Nephron progenitor cell (in vitro differentiated cells): ENCODE data around the gene TCF7L1.

ENCODE experiments used
- DNase-seq: peaks from one replicate; pipeline ENCODE4 v3.0.0; 2021
- H3K27ac Mint-ChIP-seq: 2 replicates; pipeline ENCODE4 v1.8.0; 2021; ENCODE audit warnings: mild to moderate bottlenecking, moderate library complexity, mixed read lengths
- H3K27me3 Mint-ChIP-seq: 2 replicates; pipeline ENCODE4 v1.8.0; 2021; ENCODE audit warnings: mild to moderate bottlenecking, low read depth, mixed read lengths; ENCODE audit not compliant: poor library complexity
- H3K36me3 Mint-ChIP-seq: 2 replicates; pipeline ENCODE4 v1.8.0; 2021; ENCODE audit warnings: low read depth, mixed read lengths
- H3K4me1 Mint-ChIP-seq: 2 replicates; pipeline ENCODE4 v1.8.0; 2021; ENCODE audit warnings: mixed read lengths
- H3K4me3 Mint-ChIP-seq: 2 replicates; pipeline ENCODE4 v1.8.0; 2021; ENCODE audit warnings: mild to moderate bottlenecking, moderate library complexity, mixed read lengths
- H3K9me3 Mint-ChIP-seq: 2 replicates; pipeline ENCODE4 v1.8.0; 2021; ENCODE audit warnings: mild to moderate bottlenecking, moderate library complexity, mixed read lengths
- CTCF ChIP-seq: fragments of 200-600 bp; sonication (generic); IDR thresholded peaks from 2 replicates; pipeline ENCODE4 v1.5.0; 2021; ENCODE audit warnings: antibody characterized with exemption

Gene TCF7L1

GRCh38 chr2:85162746-85163301 lies 29.6 kb downstream of the TCF7L1 start:
- Mint-ChIP-seq H3K27ac (peak overlapping the region; percentile 96), H3K9me3 (no peaks in the 10 kb centered on the region), H3K36me3 (peaks cover 30% of the 10 kb centered on the region), H3K4me3 (peak overlapping the region; percentile 59), H3K27me3 (peaks cover 4% of the 10 kb centered on the region), H3K4me1 (peaks cover 92% of the 10 kb centered on the region)
- TF ChIP-seq CTCF, result no peak
- DNase-seq, result no peak

GRCh38 chr2:85163675-85164074 lies 30.5 kb downstream of the TCF7L1 start:
- H3K27me3 Mint-ChIP-seq, result peaks cover 4% of the 10 kb centered on the region
- H3K9me3 Mint-ChIP-seq, result no peaks in the 10 kb centered on the region
- H3K36me3 Mint-ChIP-seq, result peaks cover 31% of the 10 kb centered on the region
- no peak for DNase-seq
- TF ChIP-seq CTCF, result no peak
- H3K4me1 Mint-ChIP-seq, result peaks cover 91% of the 10 kb centered on the region
- peak overlapping the region; percentile 47 for H3K4me3 Mint-ChIP-seq
- H3K27ac Mint-ChIP-seq, result peak overlapping the region; percentile 96

DNA sequence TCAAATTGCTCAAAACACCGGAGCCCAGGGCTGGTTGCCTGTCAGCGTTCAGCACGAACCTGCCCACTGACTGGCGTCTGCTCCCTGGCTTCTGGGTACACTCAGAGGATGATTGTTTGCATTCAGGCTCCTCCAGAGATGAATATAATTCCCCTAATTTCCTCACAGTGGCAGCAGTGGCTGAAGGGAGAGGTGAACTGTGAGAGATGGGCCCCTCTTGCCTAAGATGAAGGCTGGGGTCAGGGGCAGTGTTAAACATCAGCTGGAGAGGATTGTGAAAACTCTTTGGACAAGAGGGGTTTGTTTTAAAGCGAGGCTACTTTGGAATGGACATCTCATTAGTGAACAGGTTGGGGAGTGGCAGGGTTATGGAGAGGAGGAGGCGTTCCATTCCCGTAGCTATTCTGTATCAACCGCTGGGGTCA lies 31.0 kb downstream of the TCF7L1 start:
- Mint-ChIP-seq H3K27ac (peak overlapping the region; percentile 96), H3K27me3 (peaks cover 4% of the 10 kb centered on the region), H3K4me3 (peak overlapping the region; percentile 47), H3K4me1 (peaks cover 91% of the 10 kb centered on the region), H3K9me3 (no peaks in the 10 kb centered on the region), H3K36me3 (peaks cover 34% of the 10 kb centered on the region)
- TF ChIP-seq CTCF, result no peak
- DNase-seq, result no peak

DNA sequence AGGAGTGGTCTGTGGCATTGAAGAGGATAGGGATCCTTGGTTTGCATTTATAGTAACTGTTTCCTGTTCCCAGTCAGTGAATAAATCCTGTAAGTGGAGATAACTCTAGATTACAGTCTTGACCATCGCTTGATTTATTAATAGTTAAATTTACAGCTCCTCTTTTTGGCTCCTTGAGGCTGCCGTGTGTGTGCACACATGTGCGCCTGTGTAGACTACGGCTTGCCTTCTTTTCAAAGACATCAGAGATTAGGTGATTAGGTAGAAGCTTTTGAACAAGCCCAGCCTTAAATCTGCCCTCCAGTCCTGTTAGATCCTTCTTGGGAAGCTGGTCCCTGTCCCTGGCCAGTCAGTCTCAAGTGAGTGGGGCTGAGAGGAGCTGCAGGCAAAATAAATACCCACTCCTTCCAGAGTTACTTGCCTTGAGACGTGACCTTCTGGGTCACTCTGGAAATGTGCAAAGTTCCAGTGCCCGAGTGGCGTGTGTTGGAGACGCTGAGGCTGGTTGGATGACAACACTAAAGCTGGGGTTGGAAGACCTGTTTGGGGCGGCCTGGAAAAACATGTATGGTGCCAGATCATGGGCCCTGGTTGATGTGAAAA lies 32.0 kb downstream of the TCF7L1 start:
- Mint-ChIP-seq H3K4me3 (peak overlapping the region; percentile 41), H3K9me3 (no peaks in the 10 kb centered on the region), H3K27ac (peak overlapping the region; percentile 96), H3K4me1 (peaks cover 87% of the 10 kb centered on the region), H3K36me3 (peaks cover 40% of the 10 kb centered on the region), H3K27me3 (peaks cover 8% of the 10 kb centered on the region)
- TF ChIP-seq CTCF, result no peak
- no peak for DNase-seq

DNA sequence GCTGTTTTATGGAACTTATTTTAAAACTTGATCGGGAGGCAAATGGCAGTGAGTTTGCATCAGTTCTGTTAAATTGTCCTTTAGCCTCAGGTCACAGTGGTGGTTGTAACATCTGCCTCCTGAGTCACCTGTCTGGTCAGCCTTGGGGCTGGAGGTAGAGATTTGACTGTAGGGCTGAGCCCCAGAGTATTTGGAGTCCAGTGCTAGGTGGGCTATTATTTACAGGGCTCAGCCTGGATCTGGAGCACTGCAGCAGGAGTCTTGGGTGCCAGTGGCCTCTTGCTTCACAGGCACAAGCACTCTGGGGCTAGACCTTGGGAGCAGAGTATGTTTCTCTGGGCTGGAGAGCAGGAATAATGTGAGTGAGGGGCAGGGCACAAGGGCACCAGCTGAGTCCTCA lies 32.8 kb downstream of the TCF7L1 start:
- peak overlapping the region; percentile 46 for H3K27ac Mint-ChIP-seq
- TF ChIP-seq CTCF, result no peak
- H3K36me3 Mint-ChIP-seq, result peaks cover 48% of the 10 kb centered on the region
- H3K27me3 Mint-ChIP-seq, result peaks cover 8% of the 10 kb centered on the region
- DNase-seq, result no peak
- H3K4me3 Mint-ChIP-seq, result no peak overlapping the region
- H3K9me3 Mint-ChIP-seq, result peaks cover 3% of the 10 kb centered on the region
- H3K4me1 Mint-ChIP-seq, result peaks cover 84% of the 10 kb centered on the region

- peaks cover 61% of the 10 kb centered on the region for H3K36me3 Mint-ChIP-seq
- no peak for DNase-seq
- H3K27ac Mint-ChIP-seq, result no peak overlapping the region
- no peak for TF ChIP-seq CTCF
- H3K27me3 Mint-ChIP-seq, result peaks cover 12% of the 10 kb centered on the region
- peaks cover 3% of the 10 kb centered on the region for H3K9me3 Mint-ChIP-seq
- peaks cover 80% of the 10 kb centered on the region for H3K4me1 Mint-ChIP-seq
- H3K4me3 Mint-ChIP-seq, result no peak overlapping the region
Observed at GRCh38 chr2:85167479-85167878, 34.3 kb downstream of the TCF7L1 start.
